H1 (cell line): ENCODE data around the gene PRKACA. TPM values are rescaled to one million over a fixed set of nuclear protein-coding genes. Genes with fewer than 3 reads are reported as not detected.

Source experiments
- CTCF ChIA-PET: fragments of 300-600 bp; sonication (Branson Sonifier 250); formaldehyde crosslinking; loops from one replicate; lab custom pipeline; 2021; ENCODE audit not compliant: partially characterized antibody; lab: Charles Lee
- POLR2A ChIA-PET: fragments of 300-600 bp; sonication (Branson Sonifier 250); formaldehyde crosslinking; loops from one replicate; lab custom pipeline; 2021; ENCODE audit warnings: inconsistent platforms; ENCODE audit not compliant: partially characterized antibody; lab: Charles Lee
- DNase-seq, 2 experiments: peaks; one replicate each; pipeline versions ENCODE4 v3.0.0 to v3.0.0-alpha.2; 2010 to 2022; ENCODE audit warnings: low spot score in 2 of 2, low read depth in 1 of 2, mixed read lengths in 1 of 2
- FAIRE-seq: peaks from 2 replicates; lab custom pipeline; 2011; peaks lifted over from hg19 to GRCh38; lab: Jason Lieb, UNC
- H2AFZ ChIP-seq: 2 replicates; pipeline ENCODE4 v1.8.1; 2012; ENCODE audit warnings: low read length, inconsistent platforms
- H2AK5ac ChIP-seq: 2 replicates; pipeline ENCODE4 v1.6.1; 2013; ENCODE audit warnings: low read depth, low read length
- H2BK120ac ChIP-seq: replicated peaks from 2 replicates; pipeline ENCODE3; 2013; ENCODE audit warnings: low read depth, low read length, inconsistent platforms
- H2BK12ac ChIP-seq: 2 replicates; pipeline ENCODE4 v1.6.1; 2013; ENCODE audit warnings: low read depth, low read length
- H2BK15ac ChIP-seq: 2 replicates; pipeline ENCODE4 v1.6.1; 2013; ENCODE audit warnings: low read length
- H2BK20ac ChIP-seq: 2 replicates; pipeline ENCODE4 v1.6.1; 2013; ENCODE audit warnings: low read length
- H2BK5ac ChIP-seq: 2 replicates; pipeline ENCODE4 v1.6.1; 2013; ENCODE audit warnings: low read depth, low read length
- H3K14ac ChIP-seq: 2 replicates; pipeline ENCODE4 v1.6.1; 2013; ENCODE audit warnings: inconsistent platforms; ENCODE audit not compliant: insufficient read length
- H3K18ac ChIP-seq: 2 replicates; pipeline ENCODE4 v1.6.1; 2013; ENCODE audit warnings: low read length; ENCODE audit errors: extremely low read depth
- H3K23ac ChIP-seq: 2 replicates; pipeline ENCODE4 v1.6.1; 2013; ENCODE audit warnings: inconsistent platforms; ENCODE audit not compliant: insufficient read length
- H3K23me2 ChIP-seq: 2 replicates; pipeline ENCODE4 v1.6.1; 2013; ENCODE audit warnings: low read depth, low read length
- H3K27ac ChIP-seq: 2 replicates; pipeline ENCODE4 v1.6.1; 2011; ENCODE audit warnings: low read depth, low read length, inconsistent platforms
- H3K27me3 ChIP-seq, 4 experiments: replicated peaks in 1 of 4; 1 replicate in 1 of 4; 2 replicates in 3 of 4; pipeline versions ENCODE4 v1.6.1 to v1.8.1; 2011 to 2013; ENCODE audit warnings: low read length in 3 of 4, mild to moderate bottlenecking in 3 of 4, inconsistent platforms in 2 of 4, mixed read lengths in 2 of 4, moderate library complexity in 1 of 4; ENCODE audit not compliant: control insufficient read depth in 3 of 4, insufficient read depth in 3 of 4; ENCODE audit errors: extremely low read depth in 1 of 4
- H3K36me3 ChIP-seq, 4 experiments: 2 replicates each; pipeline versions ENCODE4 v1.6.1 to v1.8.1; 2011 to 2013; ENCODE audit warnings: mild to moderate bottlenecking in 4 of 4, low read length in 3 of 4, moderate library complexity in 2 of 4, control low read depth in 1 of 4, inconsistent platforms in 1 of 4; ENCODE audit not compliant: insufficient read depth in 4 of 4, control insufficient read depth in 2 of 4
- H3K4ac ChIP-seq: replicated peaks from 2 replicates; pipeline ENCODE3; 2013; ENCODE audit warnings: low read length, low read depth, mixed read lengths, inconsistent platforms; ENCODE audit not compliant: insufficient read length
- H3K4me1 ChIP-seq, 4 experiments: replicated peaks in 1 of 4; 1 replicate in 1 of 4; 2 replicates in 3 of 4; pipeline versions ENCODE4 v1.6.1 to v1.8.1; 2011 to 2013; ENCODE audit warnings: low read length in 3 of 4, inconsistent platforms in 2 of 4, mixed read lengths in 1 of 4; ENCODE audit not compliant: insufficient read depth in 4 of 4, control insufficient read depth in 3 of 4
- H3K4me2 ChIP-seq, 2 experiments: 2 replicates each; pipeline versions ENCODE4 v1.6.1 to v1.8.1; 2011 to 2013; ENCODE audit warnings: low read depth in 2 of 2, low read length in 2 of 2, control low read depth in 1 of 2, inconsistent platforms in 1 of 2, mild to moderate bottlenecking in 1 of 2; ENCODE audit not compliant: insufficient read depth in 1 of 2
- H3K4me3 ChIP-seq, 4 experiments: fragments of 200-600, 300-600 bp in 1 of 4; sonication (generic), shearing (Covaris generic), sonication (Bioruptor Twin) in 1 of 4; 2 replicates each; pipeline versions ENCODE4 v1.5.1 to v1.8.1; 2011 to 2016; ENCODE audit warnings: low read length in 4 of 4, low read depth in 3 of 4, control low read depth in 2 of 4, inconsistent platforms in 2 of 4, mild to moderate bottlenecking in 2 of 4, mixed read lengths in 1 of 4, moderate library complexity in 1 of 4; ENCODE audit not compliant: insufficient read depth in 2 of 4; ENCODE audit errors: extremely low read depth in 1 of 4
- H3K56ac ChIP-seq: replicated peaks from 2 replicates; pipeline ENCODE3; 2013; ENCODE audit warnings: low read depth, mild to moderate bottlenecking, mixed read lengths, low read length, inconsistent platforms; ENCODE audit not compliant: insufficient read length
- H3K79me1 ChIP-seq: 2 replicates; pipeline ENCODE4 v1.6.1; 2013; ENCODE audit warnings: low read depth, low read length, control low read depth
- H3K79me2 ChIP-seq, 2 experiments: 2 replicates each; pipeline versions ENCODE4 v1.6.1 to v1.8.1; 2012 to 2013; ENCODE audit warnings: low read length in 2 of 2, mild to moderate bottlenecking in 2 of 2, inconsistent platforms in 1 of 2; ENCODE audit not compliant: insufficient read depth in 2 of 2, control insufficient read depth in 1 of 2
- H3K9ac ChIP-seq, 4 experiments: replicated peaks in 1 of 4; 1 replicate in 1 of 4; 2 replicates in 3 of 4; pipeline versions ENCODE4 v1.6.1 to v1.8.1; 2011 to 2013; ENCODE audit warnings: low read depth in 3 of 4, low read length in 3 of 4, control low read depth in 2 of 4, mild to moderate bottlenecking in 2 of 4, moderate library complexity in 2 of 4, inconsistent platforms in 1 of 4; ENCODE audit errors: extremely low read depth in 1 of 4
- H3K9me3 ChIP-seq, 2 experiments: 2 replicates each; pipeline versions ENCODE4 v1.6.1 to v1.8.1; 2012 to 2013; ENCODE audit warnings: mild to moderate bottlenecking in 2 of 2, moderate library complexity in 2 of 2, control low read depth in 1 of 2, inconsistent platforms in 1 of 2, low read depth in 1 of 2, low read length in 1 of 2, mixed read lengths in 1 of 2; ENCODE audit not compliant: insufficient read depth in 2 of 2
- H4K20me1 ChIP-seq, 2 experiments: replicated peaks in 1 of 2; 2 replicates each; pipeline versions ENCODE3 to v1.8.1; 2011 to 2013; ENCODE audit warnings: inconsistent platforms in 2 of 2, low read length in 2 of 2, mild to moderate bottlenecking in 1 of 2; ENCODE audit not compliant: insufficient read depth in 2 of 2, control insufficient read depth in 1 of 2
- H4K5ac ChIP-seq: 2 replicates; pipeline ENCODE4 v1.6.1; 2013; ENCODE audit warnings: low read length, low read depth, mixed read lengths, inconsistent platforms; ENCODE audit not compliant: insufficient read length
- H4K8ac ChIP-seq: 2 replicates; pipeline ENCODE4 v1.8.0; 2013; ENCODE audit warnings: mild to moderate bottlenecking, moderate library complexity, low read length, inconsistent platforms; ENCODE audit not compliant: insufficient read depth; ENCODE audit errors: extremely low read depth
- H4K91ac ChIP-seq: replicated peaks from 2 replicates; pipeline ENCODE3; 2013; ENCODE audit warnings: low read length, mixed read lengths, inconsistent platforms; ENCODE audit not compliant: insufficient read length
- CBX5 ChIP-seq: fragments of 300-800, 300-1000 bp; sonication (generic); IDR thresholded peaks from 2 replicates; pipeline ENCODE4 v1.7.1; 2016; ENCODE audit warnings: antibody characterized with exemption, low read length, low read depth
- NANOG ChIP-seq: IDR thresholded peaks from 2 replicates; pipeline ENCODE4 v1.6.1; 2011; ENCODE audit warnings: low read length, low read depth, mild to moderate bottlenecking, inconsistent platforms; ENCODE audit not compliant: insufficient read depth, poor library complexity, severe bottlenecking
- SIRT6 ChIP-seq: IDR thresholded peaks from one replicate; pipeline ENCODE4 v1.7.1; 2012; ENCODE audit warnings: low read length, inconsistent platforms
- WGBS, 2 experiments: shearing (Covaris generic) in 1 of 2; methylation state at CpG; one replicate each; pipeline versions ENCODE4 v1.1.6 to v1.1.7; 2013 to 2015; ENCODE audit warnings: low lambda C conversion rate in 2 of 2, mixed read lengths in 2 of 2, inconsistent platforms in 1 of 2, low coverage in 1 of 2, missing lambda C conversion rate in 1 of 2; ENCODE audit not compliant: insufficient replicate concordance in 2 of 2, insufficient coverage in 1 of 2, insufficient read length in 1 of 2; ENCODE audit errors: extremely low coverage in 1 of 2, missing lambda C conversion rate in 1 of 2; 5-methylcytosine and 5-hydroxymethylcytosine counted together
- polyA plus RNA-seq, 7 experiments: library from polyadenylated mRNA; depleted of rRNA in 3 of 7; stranded (reverse) in 5 of 7; unstranded in 2 of 7; fragments of >200 nt in 5 of 7; fragments of 200-250 nt in 2 of 7; gene quantifications; 1 replicate in 5 of 7; 2 replicates in 1 of 7; 4 replicates in 1 of 7; pipeline versions ENCODE4 v1.2.1 to v1.2.3, GENCODE V29; 2011 to 2013; ENCODE audit warnings: missing spikeins in 2 of 7, mixed read lengths in 2 of 7
- total RNA-seq: library from RNA; stranded (reverse); fragmentation: NEBNext Ultra II Directional; extraction: Animal tissue kit (Norgen Biotek cat#: 25700); gene quantifications from 2 replicates; pipeline ENCODE4 v1.2.1, GENCODE V29; 2021
- TF ChIP-seq, protein P1 (sequence below), 3 experiments: IDR thresholded peaks; 1 replicate in 2 of 3; 2 replicates in 1 of 3; pipeline versions ENCODE4 v1.5.1 to v1.6.1; 2011; ENCODE audit warnings: low read length in 3 of 3, mild to moderate bottlenecking in 3 of 3, inconsistent platforms in 2 of 3, low read depth in 1 of 3, moderate library complexity in 1 of 3; ENCODE audit not compliant: insufficient read depth in 1 of 3; ENCODE audit errors: control extremely low read depth in 1 of 3
- TF ChIP-seq, protein P2 (sequence below): IDR thresholded peaks from 2 replicates; pipeline ENCODE4 v1.6.1; 2012; ENCODE audit warnings: inconsistent platforms

PRKACA gene
- total and polyA plus RNA-seq, 2 of the 8 experiments (the other 6 are each of a cell fraction or from before 2014, with no cell fraction given) = 14.2 to 48.2 TPM

DNA sequence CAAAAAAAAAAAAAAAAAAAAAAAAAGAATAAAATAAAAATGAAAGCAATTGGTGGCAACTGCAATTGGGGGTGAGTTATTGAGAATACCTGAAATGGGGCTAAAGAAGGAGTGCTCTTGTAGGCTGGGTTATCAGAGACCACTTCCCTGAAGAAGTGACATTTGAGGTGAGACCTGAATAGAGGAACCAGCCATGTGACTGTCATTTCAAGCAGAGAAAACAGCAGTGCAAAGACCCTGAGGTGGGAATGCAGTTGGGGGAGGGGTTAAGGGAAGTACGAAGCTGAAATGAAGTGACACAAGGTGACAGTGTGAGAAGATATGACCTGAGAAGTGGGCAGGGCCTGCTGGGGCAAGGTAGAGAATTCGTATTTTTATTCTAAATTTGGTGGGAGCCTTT is 51.4 kb downstream of the PRKACA start:
- Histone ChIP-seq H2BK120ac (no peak overlapping the region), H2AK5ac (no peak overlapping the region), H4K91ac (no peak overlapping the region), H3K4ac (no peak overlapping the region)
- TF ChIP-seq NANOG (no peak), SIRT6 (no peak), CBX5 (no peak)
- TF ChIP-seq, protein P1, sequence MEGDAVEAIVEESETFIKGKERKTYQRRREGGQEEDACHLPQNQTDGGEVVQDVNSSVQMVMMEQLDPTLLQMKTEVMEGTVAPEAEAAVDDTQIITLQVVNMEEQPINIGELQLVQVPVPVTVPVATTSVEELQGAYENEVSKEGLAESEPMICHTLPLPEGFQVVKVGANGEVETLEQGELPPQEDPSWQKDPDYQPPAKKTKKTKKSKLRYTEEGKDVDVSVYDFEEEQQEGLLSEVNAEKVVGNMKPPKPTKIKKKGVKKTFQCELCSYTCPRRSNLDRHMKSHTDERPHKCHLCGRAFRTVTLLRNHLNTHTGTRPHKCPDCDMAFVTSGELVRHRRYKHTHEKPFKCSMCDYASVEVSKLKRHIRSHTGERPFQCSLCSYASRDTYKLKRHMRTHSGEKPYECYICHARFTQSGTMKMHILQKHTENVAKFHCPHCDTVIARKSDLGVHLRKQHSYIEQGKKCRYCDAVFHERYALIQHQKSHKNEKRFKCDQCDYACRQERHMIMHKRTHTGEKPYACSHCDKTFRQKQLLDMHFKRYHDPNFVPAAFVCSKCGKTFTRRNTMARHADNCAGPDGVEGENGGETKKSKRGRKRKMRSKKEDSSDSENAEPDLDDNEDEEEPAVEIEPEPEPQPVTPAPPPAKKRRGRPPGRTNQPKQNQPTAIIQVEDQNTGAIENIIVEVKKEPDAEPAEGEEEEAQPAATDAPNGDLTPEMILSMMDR (IDR thresholded peaks at IDR 0.05; ENCODE audit: control extremely low read depth in 1 of 3, insufficient read depth in 1 of 3, low read depth in 1 of 3, low read length in 3 of 3) = no peak
- TF ChIP-seq, protein P2, sequence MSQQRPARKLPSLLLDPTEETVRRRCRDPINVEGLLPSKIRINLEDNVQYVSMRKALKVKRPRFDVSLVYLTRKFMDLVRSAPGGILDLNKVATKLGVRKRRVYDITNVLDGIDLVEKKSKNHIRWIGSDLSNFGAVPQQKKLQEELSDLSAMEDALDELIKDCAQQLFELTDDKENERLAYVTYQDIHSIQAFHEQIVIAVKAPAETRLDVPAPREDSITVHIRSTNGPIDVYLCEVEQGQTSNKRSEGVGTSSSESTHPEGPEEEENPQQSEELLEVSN = no peak
- TF ChIP-seq, all 59 proteins: peak for 0
- ChIA-PET CTCF (interaction anchor here (1.3 kb wide), 1 partner anchor 20 kb away, joined by 3 read pairs; no protein-coding TSS in a partner anchor), POLR2A (no interaction called here)
- DNase-seq (no peak), FAIRE-seq (no peak)
- Histone ChIP-seq H3K27me3 (peaks cover 0 to 4% (median 2%) of the 10 kb centered on the region in 4 experiments; a peak in 3 of 7 replicates), H3K4me3 (no peak overlapping the region), H3K9me3 (no peaks in the 10 kb centered on the region), H3K4me1 (peaks cover 0 to 3% (median 1%) of the 10 kb centered on the region in 4 experiments; a peak in 2 of 7 replicates), H3K23me2 (no peaks in the 10 kb centered on the region), H2BK5ac (no peak overlapping the region), H4K5ac (no peak overlapping the region), H3K9ac (no peak overlapping the region), H3K18ac (no peak overlapping the region), H3K14ac (no peak overlapping the region), H3K23ac (no peak overlapping the region), H2BK20ac (no peak overlapping the region), H3K79me1 (no peaks in the 10 kb centered on the region), H3K4me2 (no peak overlapping the region), H2BK15ac (no peak overlapping the region), H4K8ac (no peak overlapping the region), H3K36me3 (no peaks in the 10 kb centered on the region), H3K79me2 (no peaks in the 10 kb centered on the region), H4K20me1 (no peaks in the 10 kb centered on the region), H3K56ac (no peak overlapping the region), H2BK12ac (no peak overlapping the region), H2AFZ (no peak overlapping the region), H3K27ac (no peak overlapping the region)
- 77% methylated on average over 2 of the region's 2 CpGs; no CpG with 5 or more reads in 1 of the 2 experiments for WGBS, 2 experiments
